GM21737 (cell line): Measurements from ENCODE around the gene SCARF1.

Experiments
- ATAC-seq: cut with Tn5 transposase; IDR thresholded peaks from one replicate; pipeline ENCODE4 v1.9.1; 2021; ENCODE audit warnings: mild to moderate bottlenecking, moderate library complexity; ENCODE audit not compliant: unreplicated experiment

The SCARF1 gene

DNA sequence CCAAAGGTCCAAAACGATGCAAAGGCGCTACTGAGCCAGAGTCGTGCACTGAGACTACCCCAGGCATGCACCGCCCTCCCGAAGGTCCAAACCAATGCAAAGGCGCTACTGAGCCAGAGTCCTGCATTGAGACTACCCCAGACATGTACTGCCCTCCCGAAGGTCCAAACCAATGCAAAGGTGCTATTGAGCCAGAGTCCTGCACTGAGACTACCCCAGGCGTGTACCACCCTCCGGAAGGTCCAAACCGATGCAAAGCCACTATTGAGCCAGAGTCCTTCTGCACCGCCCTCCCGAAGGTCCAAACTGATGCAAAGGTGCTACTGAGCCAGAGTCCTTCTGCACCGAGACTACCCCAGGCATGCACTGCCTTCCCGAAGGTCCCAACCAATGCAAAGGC lies 44.0 kb downstream of the SCARF1 start:
- no peak for ATAC-seq

DNA sequence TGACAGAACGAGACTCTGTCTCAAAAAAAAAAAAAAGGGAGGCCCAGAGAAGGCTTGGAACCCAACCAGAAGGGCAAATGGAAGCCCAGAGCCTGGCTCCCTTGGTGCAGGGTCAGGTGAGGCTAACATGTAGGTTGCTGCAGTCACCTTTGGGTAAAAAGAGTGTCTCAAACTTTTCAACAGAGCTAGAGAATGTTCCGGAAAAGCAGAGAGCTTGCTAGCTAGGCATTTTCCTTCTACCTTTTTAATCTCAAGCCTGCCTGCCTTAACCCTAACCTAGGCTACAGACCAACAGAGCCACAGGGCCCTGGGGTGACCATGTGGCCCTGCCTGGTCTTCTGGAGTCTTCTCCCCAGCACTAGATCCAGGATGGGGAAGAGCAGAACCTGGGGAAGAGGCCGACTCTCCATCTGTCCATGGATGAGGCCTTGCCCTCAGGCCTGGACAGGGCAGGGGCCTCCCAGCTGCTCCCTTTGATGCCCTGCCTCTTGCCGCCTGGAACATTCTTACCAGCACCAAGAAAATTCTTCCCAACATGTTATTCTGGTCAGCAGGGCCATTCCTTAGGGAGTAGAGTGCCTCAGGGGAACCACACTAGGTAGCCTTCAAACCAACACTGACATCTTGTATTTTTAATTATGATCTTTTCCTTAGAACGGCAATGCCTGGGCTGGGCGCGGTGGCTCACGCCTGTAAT lies 47.0 kb downstream of the SCARF1 start:
- ATAC-seq: no peak

DNA sequence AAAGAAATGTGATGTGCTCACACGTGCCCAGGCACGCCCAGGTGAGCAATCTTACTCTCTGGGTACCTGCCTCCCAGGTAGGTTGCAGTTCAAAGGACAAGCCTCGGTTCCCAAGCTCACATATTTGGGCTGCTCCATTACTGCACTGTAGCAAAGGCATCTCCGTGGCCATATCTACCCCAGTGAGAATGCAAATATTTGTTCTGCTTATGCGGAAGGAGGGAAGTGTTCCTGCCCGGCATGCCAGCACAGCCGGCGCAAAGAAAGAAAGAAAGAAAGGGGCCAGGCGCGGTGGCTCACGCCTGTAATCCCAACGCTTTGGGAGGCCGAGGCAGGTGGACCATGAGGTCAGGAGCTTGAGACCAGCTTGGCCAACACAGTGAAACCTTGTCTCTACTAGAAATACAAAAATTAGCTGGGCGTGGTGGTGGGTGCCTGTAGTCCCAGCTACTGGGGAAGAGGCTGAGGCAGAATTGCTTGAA lies 47.6 kb downstream of the SCARF1 start:
- no peak for ATAC-seq

DNA sequence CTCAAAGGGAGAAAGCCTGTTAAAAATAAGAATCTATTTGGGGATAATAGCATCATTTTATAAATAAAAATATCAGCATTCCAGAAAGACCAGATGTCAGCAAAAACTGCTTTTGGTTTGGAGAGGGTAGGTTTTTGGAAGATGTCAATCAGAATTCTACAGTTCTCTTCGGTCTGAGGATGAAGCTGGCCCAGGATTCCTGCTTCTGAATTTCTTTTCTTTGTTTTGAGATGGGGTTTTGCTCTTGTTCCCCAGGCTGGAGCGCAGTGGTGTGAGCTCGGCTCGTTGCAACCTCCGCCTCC lies 52.0 kb downstream of the SCARF1 start:
- ATAC-seq: no peak

DNA sequence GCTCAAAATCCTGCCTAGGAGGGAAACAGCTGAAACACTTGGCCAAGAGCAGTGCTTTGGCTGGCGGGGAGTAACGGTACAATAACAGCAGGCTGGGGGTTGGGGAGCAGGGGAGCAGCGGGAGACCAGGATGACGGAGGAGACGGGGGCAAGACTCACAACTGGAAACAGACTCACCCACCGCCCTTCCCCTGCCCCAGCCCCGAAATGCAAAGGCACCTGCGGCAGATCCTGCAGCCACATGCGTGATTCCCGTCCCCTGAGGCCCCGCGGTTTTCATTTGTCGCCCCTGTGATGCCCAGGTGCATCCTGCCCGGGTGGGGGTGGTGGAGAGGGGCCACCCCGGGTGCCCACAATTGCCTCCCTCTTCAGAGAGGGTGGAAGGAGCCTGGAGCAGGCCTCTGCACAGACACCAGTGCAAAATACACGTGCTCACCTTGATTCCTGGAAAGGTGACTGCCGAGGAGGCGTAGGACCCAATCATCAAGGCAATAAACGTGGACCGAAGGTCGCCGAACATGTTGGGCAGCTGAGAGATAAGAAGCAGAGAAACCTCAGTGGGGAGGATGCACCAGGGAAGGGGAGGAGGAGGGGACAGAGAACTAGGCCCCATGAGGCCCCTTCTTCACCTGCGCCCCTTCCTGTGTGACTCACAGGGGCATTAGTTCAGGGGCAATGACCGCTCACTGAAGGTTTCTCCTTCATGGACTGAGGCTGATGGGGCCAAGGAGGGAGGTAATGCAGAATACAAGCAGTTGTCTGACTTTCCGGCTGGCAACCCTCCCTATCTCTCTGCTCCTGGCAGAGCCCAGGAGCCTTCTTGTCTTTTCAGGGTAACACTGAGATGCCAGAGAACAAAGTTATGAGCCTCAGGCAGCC lies 52.5 kb downstream of the SCARF1 start:
- ATAC-seq: peak; percentile 66

DNA sequence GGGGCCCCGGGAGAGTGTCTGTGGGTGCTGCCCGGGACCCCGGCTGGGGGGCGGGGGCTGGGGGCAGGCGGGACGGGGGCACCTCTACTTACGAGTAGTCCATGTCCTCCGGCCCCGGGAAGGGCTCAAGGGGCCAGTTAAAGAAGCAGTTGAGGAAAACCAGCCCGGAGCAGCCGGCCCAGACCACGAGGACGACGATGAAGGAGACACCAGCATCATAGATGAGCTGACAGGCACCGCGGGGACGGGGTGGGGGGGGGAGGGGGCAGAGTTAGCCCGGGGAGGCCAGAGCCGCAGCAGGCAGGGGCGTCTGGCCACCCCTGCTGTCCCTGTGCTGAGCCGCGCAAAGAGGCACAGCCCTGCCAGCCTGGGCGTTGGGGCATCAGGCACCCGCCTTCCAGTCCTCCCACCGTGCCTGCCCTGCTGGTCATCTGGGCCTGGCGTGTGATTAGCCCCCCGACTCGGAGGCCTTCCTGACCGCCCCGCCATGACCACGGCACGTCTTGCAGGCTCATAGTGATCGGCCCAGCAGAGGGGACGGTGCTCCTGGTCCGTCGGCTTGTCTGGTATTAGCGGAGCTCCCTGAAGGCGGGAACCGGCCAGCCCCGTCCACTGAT lies 54.0 kb downstream of the SCARF1 start:
- ATAC-seq: no peak

DNA sequence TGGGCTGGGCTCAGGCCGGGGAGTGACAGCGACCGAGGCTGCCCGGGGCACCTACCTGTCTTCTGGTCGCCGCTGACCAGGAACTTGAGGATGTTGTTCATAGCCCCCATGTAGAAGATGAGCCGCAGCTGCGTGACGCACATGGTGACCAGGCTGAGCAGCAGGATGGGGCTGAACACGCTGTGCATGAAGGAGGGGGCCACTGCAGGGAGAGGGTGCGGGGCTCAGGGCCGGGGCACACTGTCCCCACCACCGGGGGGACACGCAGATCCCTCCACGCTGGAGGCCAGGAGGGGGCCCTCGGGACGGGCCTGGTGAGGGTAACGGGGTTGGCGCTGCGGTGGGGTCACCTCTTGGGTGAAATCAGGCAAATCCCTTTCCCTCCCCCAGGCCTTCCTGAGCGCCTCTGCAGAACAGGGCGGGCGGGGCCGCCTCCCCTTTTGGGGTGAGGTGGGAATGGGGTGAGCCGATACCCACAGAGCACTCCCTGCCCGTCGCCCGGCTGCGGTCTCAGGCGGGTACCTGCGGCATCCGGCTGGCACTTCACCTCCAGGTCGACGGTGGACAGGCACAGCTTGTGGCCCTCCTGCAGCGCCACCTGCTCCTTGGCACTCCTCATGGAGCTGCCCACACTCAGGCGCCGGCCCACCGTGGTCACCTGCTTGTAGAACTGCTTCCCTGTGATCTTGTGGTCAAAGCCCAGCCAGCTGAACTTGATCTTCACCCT lies 54.6 kb downstream of the SCARF1 start:
- no peak for ATAC-seq

DNA sequence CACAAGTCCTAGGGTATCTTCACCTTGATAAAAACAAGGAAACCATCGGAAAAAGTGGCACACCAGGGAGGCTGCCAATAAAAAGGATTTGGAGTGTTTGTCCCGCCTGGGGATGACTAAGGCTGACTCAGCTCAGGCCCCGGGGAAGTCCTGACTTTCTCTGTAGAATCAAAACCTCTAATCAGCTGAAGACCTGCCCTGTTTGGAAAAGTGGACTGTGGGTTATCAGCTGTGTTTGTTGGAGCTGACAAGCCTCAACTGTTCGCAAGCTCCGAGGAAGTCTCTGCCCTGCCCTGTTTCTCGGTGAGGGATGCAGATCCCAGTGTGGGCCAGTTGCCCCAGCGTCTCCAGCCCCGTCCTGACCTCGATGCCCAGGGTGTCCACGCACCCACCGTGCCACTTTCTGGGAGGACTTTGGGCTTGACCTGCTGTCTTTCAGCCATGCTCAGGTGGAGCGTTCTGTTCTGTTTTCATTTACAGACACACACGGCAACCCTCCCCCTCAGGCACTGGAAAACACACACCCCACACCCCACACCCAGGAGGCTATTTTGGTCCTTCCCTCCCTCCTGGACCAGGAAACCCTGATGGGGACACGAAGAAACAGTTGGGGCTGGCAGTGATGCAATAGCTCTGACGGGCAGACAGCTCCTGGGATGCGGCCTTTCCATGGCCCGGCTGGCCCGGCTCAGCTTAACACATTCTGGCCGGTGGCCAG lies 55.3 kb downstream of the SCARF1 start:
- no peak for ATAC-seq

DNA sequence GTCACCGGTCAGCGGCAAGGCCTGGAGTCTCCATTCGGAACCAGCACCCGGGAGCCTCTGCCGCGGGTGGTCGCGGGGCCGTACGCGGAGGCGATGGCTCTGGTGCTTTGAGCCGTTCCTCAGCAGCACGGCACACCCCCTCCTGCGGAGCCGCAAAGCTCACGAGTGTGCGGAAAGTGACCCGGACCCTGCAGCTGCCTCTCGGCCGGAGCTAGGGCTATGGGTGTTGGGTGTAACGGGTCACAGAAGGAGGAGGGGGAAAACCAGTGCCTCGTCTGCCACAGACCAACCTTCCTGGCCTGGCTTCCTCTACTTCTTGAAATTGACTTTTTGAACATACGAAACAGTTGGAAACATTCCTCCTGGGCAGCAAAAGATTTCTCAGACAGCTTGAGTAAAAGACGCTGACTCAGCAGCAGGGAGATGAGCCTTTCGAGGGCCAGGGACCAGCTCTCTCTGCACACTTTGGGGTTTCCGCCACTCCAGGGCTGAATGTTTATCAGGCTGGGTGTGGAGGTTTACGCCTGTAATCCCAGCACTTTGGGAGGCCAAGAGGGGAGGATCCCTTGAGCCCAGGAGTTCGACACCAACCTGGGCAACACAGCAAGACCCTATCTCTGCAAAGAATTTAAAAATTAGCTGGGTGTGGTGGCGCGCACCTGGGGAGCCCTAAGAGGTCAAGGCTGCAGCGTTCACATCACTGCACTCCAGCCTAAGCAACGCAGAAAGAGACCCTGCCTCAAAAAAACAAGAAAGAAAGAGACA lies 56.5 kb downstream of the SCARF1 start:
- no peak for ATAC-seq

DNA sequence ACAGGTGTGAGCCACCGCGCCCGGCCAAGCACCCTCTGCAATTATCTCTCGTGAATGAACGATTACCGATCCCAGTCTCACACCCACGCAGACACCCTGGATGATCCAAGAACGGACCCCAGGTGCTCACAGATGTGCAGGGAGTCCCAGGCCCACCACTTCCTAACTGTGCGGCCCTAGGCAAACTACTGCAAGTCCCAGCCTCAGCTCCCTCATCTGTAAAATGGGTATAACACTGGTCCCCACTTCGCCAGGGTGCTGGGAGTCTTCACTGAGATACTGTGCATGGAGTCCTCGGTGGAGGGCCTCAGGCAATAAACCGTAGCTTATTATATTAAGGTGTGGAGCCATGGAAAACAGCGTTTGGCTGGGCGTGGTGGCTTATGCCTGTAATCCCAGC lies 61.4 kb downstream of the SCARF1 start:
- ATAC-seq: no peak
